ENCODE measurements around the gene SNIP1. TPM values are rescaled to one million over a fixed set of nuclear protein-coding genes. Genes with fewer than 3 reads are reported as not detected.
"Not testable (repeated sequence)": the region's sequence is repeated elsewhere in the genome, so short reads cannot be mapped to it uniquely, and the experiment has no call there.

Gene SNIP1
- polyA plus RNA-seq, 1 donor from 2014 or later: 9.5 TPM

GRCh38 chr1:37588939-37589338 is 34.8 kb upstream of the SNIP1 start:
- Histone ChIP-seq H3K27ac (ENCODE audit: low read length) (no peak overlapping the region), H2AFZ (ENCODE audit: low read depth, low read length) (no peak overlapping the region), H3K27me3 (ENCODE audit: insufficient read depth, low read depth, low read length) (no peaks in the 10 kb centered on the region), H3K79me2 (replicated peaks; ENCODE audit: insufficient read depth, low read length) (peaks cover 8% of the 10 kb centered on the region), H4K20me1 (ENCODE audit: insufficient read depth) (no peaks in the 10 kb centered on the region), H3K4me2 (ENCODE audit: low read length) (no peak overlapping the region), H3K9me3 (ENCODE audit: low read length) (no peaks in the 10 kb centered on the region), H3K9me2 (ENCODE audit: insufficient read depth, low read length) (no peaks in the 10 kb centered on the region), H3K36me3 (ENCODE audit: insufficient read depth, low read length) (peaks cover 5% of the 10 kb centered on the region), H3K4me3 (ENCODE audit: low read length) (no peak overlapping the region), H3K9ac (ENCODE audit: low read length) (no peak overlapping the region), H3F3A (ENCODE audit: insufficient read depth, low read length, poor library complexity, severe bottlenecking) (no peaks in the 10 kb centered on the region)
- TF ChIP-seq CTCF (IDR thresholded peaks at IDR 0.05; ENCODE audit: poor library complexity, severe bottlenecking) (no peak), RAD21 (conservative IDR thresholded peaks at IDR 0.05) (no peak), MXI1 (conservative IDR thresholded peaks at IDR 0.05; ENCODE audit: poor library complexity, severe bottlenecking) (no peak), POLR2AphosphoS5 (IDR thresholded peaks at IDR 0.05) (no peak), EZH2 (IDR thresholded peaks at IDR 0.05; ENCODE audit: borderline replicate concordance, insufficient read depth, low read length, poor library complexity, severe bottlenecking) (no peak), SMC3 (conservative IDR thresholded peaks at IDR 0.05; ENCODE audit: poor library complexity) (no peak), EP300 (conservative IDR thresholded peaks at IDR 0.05; ENCODE audit: poor library complexity, severe bottlenecking) (no peak), REST (IDR thresholded peaks at IDR 0.05; ENCODE audit: borderline replicate concordance) (no peak), TAF1 (IDR thresholded peaks at IDR 0.05; ENCODE audit: low read depth) (no peak)

- H2AFZ ChIP-seq (ENCODE audit: low read depth, low read length); H3K4me3 ChIP-seq (ENCODE audit: low read length); H3K27ac ChIP-seq (ENCODE audit: low read length); H3K9ac ChIP-seq (ENCODE audit: low read length); H4K20me1 ChIP-seq (ENCODE audit: insufficient read depth); H3K9me2 ChIP-seq (ENCODE audit: insufficient read depth, low read length); H3K36me3 ChIP-seq (ENCODE audit: insufficient read depth, low read length); H3F3A ChIP-seq (ENCODE audit: insufficient read depth, low read length, poor library complexity, severe bottlenecking); H3K4me2 ChIP-seq (ENCODE audit: low read length); H3K27me3 ChIP-seq (ENCODE audit: insufficient read depth, low read depth, low read length); H3K9me3 ChIP-seq (ENCODE audit: low read length); H3K79me2 ChIP-seq (replicated peaks; ENCODE audit: insufficient read depth, low read length): not testable (repeated sequence)
Observed at GRCh38 chr1:37584544-37584943, 30.5 kb upstream of the SNIP1 start.

GRCh38 chr1:37575692-37576091 is 21.6 kb upstream of the SNIP1 start:
- H4K20me1 ChIP-seq (ENCODE audit: insufficient read depth): no peaks in the 10 kb centered on the region
- H3K9me3 ChIP-seq (ENCODE audit: low read length): no peaks in the 10 kb centered on the region
- H3K4me3 ChIP-seq (ENCODE audit: low read length): no peak overlapping the region
- H3K79me2 ChIP-seq (replicated peaks; ENCODE audit: insufficient read depth, low read length): no peaks in the 10 kb centered on the region
- H3F3A ChIP-seq (ENCODE audit: insufficient read depth, low read length, poor library complexity, severe bottlenecking): no peaks in the 10 kb centered on the region
- no peaks in the 10 kb centered on the region for H3K9me2 ChIP-seq (ENCODE audit: insufficient read depth, low read length)
- H3K27ac ChIP-seq (ENCODE audit: low read length): no peak overlapping the region
- no peak for TF ChIP-seq TAF1 (IDR thresholded peaks at IDR 0.05; ENCODE audit: low read depth)
- TF ChIP-seq POLR2AphosphoS5 (IDR thresholded peaks at IDR 0.05): no peak
- no peaks in the 10 kb centered on the region for H3K36me3 ChIP-seq (ENCODE audit: insufficient read depth, low read length)
- no peak overlapping the region for H3K9ac ChIP-seq (ENCODE audit: low read length)
- no peaks in the 10 kb centered on the region for H3K27me3 ChIP-seq (ENCODE audit: insufficient read depth, low read depth, low read length)
- no peak overlapping the region for H3K4me2 ChIP-seq (ENCODE audit: low read length)
- no peak overlapping the region for H2AFZ ChIP-seq (ENCODE audit: low read depth, low read length)

Data from neural cell (in vitro differentiated cells).